Measurements from ENCODE around the gene TRPC4.

GRCh38 chr13:37884674-37885073 lies 15.1 kb upstream of the TRPC4 start:
- TF ChIP-seq, protein P1, sequence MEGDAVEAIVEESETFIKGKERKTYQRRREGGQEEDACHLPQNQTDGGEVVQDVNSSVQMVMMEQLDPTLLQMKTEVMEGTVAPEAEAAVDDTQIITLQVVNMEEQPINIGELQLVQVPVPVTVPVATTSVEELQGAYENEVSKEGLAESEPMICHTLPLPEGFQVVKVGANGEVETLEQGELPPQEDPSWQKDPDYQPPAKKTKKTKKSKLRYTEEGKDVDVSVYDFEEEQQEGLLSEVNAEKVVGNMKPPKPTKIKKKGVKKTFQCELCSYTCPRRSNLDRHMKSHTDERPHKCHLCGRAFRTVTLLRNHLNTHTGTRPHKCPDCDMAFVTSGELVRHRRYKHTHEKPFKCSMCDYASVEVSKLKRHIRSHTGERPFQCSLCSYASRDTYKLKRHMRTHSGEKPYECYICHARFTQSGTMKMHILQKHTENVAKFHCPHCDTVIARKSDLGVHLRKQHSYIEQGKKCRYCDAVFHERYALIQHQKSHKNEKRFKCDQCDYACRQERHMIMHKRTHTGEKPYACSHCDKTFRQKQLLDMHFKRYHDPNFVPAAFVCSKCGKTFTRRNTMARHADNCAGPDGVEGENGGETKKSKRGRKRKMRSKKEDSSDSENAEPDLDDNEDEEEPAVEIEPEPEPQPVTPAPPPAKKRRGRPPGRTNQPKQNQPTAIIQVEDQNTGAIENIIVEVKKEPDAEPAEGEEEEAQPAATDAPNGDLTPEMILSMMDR (IDR thresholded peaks at IDR 0.05): no peak
- TF ChIP-seq POLR2A (IDR thresholded peaks at IDR 0.05): no peak
